Measurements from ENCODE around the gene NPLOC4.
A peak's percentile ranks its signal among the peaks of the same experiment; 100 is the strongest.

NPLOC4 gene

GRCh38 chr17:81683208-81683583 lies 46.3 kb upstream of the NPLOC4 start:
- H3K4me3 ChIP-seq, result peak overlapping the region; percentile 92 to 100
- no peak for TF ChIP-seq CTCF (IDR thresholded peaks at IDR 0.05)
- H3K36me3 ChIP-seq, result peaks cover 21 to 46% (median 31%) of the 10 kb centered on the region in 3 donors
- H3K4me1 ChIP-seq, result peaks cover 0 to 46% (median 31%) of the 10 kb centered on the region in 4 donors
- H3K9me3 ChIP-seq, result no peaks in the 10 kb centered on the region
- H3K27ac ChIP-seq, result peak overlapping the region; percentile 83 to 85
- H3K27me3 ChIP-seq, result no peaks in the 10 kb centered on the region
- DNase-seq, result no peak
- intact Hi-C loops (cut with DNase I; ENCODE audit: low total_unique reads), result no loop called here

- DNase-seq, result no peak
- intact Hi-C loops (cut with DNase I; ENCODE audit: low total_unique reads), result no loop called here
- H3K4me1 ChIP-seq, result peaks cover 0 to 46% (median 31%) of the 10 kb centered on the region in 4 donors
- H3K27ac ChIP-seq, result peak overlapping the region; percentile 83 to 85
- H3K27me3 ChIP-seq, result no peaks in the 10 kb centered on the region
- no peaks in the 10 kb centered on the region for H3K9me3 ChIP-seq
- peak overlapping the region; percentile 92 to 100 for H3K4me3 ChIP-seq
- H3K36me3 ChIP-seq, result peaks cover 16 to 41% (median 26%) of the 10 kb centered on the region in 3 donors
- no peak for TF ChIP-seq CTCF (IDR thresholded peaks at IDR 0.05)
These were observed 45.8 kb upstream of the NPLOC4 start for GRCh38 chr17:81682565-81683207.

GRCh38 chr17:81681672-81682071 lies 44.8 kb upstream of the NPLOC4 start:
- DNase-seq, result no peak
- Histone ChIP-seq H3K27me3 (no peaks in the 10 kb centered on the region), H3K36me3 (peaks cover 5 to 31% (median 15%) of the 10 kb centered on the region in 3 donors), H3K4me3 (no peak overlapping the region), H3K4me1 (peaks cover 0 to 46% (median 31%) of the 10 kb centered on the region in 4 donors), H3K9me3 (no peaks in the 10 kb centered on the region), H3K27ac (no peak overlapping the region)
- no peak for TF ChIP-seq CTCF (IDR thresholded peaks at IDR 0.05)
- intact Hi-C loops (cut with DNase I; ENCODE audit: low total_unique reads), result no loop called here

GRCh38 chr17:81680150-81680549 lies 43.2 kb upstream of the NPLOC4 start:
- intact Hi-C loops (cut with DNase I; ENCODE audit: low total_unique reads), result no loop called here
- no peak for TF ChIP-seq CTCF (IDR thresholded peaks at IDR 0.05)
- peaks cover 0 to 41% (median 21%) of the 10 kb centered on the region in 4 donors for H3K4me1 ChIP-seq
- H3K36me3 ChIP-seq, result peaks cover 0 to 17% (median 7%) of the 10 kb centered on the region in 3 donors
- H3K9me3 ChIP-seq, result no peaks in the 10 kb centered on the region
- H3K27me3 ChIP-seq, result no peaks in the 10 kb centered on the region
- no peak for DNase-seq
- H3K4me3 ChIP-seq, result no peak overlapping the region
- no peak overlapping the region for H3K27ac ChIP-seq

- Histone ChIP-seq H3K9me3 (no peaks in the 10 kb centered on the region), H3K4me1 (peaks cover 0 to 18% (median under 1%) of the 10 kb centered on the region in 4 donors), H3K27ac (no peak overlapping the region), H3K27me3 (no peaks in the 10 kb centered on the region), H3K36me3 (peaks cover 10 to 48% (median 30%) of the 10 kb centered on the region in 3 donors), H3K4me3 (no peak overlapping the region)
- no peak for TF ChIP-seq CTCF (IDR thresholded peaks at IDR 0.05)
- intact Hi-C loops (cut with DNase I; ENCODE audit: low total_unique reads), result no loop called here
- DNase-seq, result no peak
These were observed 40.0 kb upstream of the NPLOC4 start for GRCh38 chr17:81676906-81677305.

Measured in tibial artery (tissue), 4 donors.